ENCODE measurements around the gene PRSS23. TPM values are rescaled to one million over a fixed set of nuclear protein-coding genes. Genes with fewer than 3 reads are reported as not detected.
A peak's percentile ranks its signal among the peaks of the same experiment; 100 is the strongest.

Gene PRSS23
- total RNA-seq, 1 donor from 2014 or later, result 266 TPM

DNA sequence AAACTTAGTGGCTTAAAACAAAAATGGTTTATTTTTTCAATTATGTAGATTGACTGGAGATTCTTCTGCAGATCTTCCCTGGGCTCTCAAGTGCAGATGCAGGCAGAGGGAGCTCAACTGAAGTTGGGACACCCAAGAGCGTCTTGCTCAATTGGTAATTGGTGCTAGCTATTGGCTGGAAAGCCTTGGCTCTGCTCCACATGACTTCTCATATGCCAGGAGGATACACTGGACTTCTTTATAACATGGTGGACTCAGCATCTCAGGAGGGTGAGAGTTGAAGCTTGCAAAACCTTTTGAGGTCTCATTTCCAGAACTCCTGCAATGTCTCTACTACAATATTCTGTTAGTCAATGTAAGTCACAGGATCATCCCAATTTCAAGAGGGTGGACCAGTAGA, 42.2 kb upstream of the PRSS23 start:
- Histone ChIP-seq H3K9me3 (ENCODE audit: low read depth) (no peaks in the 10 kb centered on the region), H3K9ac (no peak overlapping the region), H3K36me3 (no peaks in the 10 kb centered on the region), H3F3A (ENCODE audit: low read depth) (no peaks in the 10 kb centered on the region), H3K4me1 (no peaks in the 10 kb centered on the region), H3K79me2 (ENCODE audit: low read depth) (no peaks in the 10 kb centered on the region), H4K20me1 (ENCODE audit: low read depth) (no peaks in the 10 kb centered on the region), H3K4me3 (no peak overlapping the region), H3K4me2 (no peak overlapping the region), H3K27me3 (no peaks in the 10 kb centered on the region), H2AFZ (replicated peaks) (no peak overlapping the region), H3K27ac (no peak overlapping the region)
- no peak for DNase-seq (ENCODE audit: low spot score)
- Mint-ChIP-seq H3K4me3 (no peak overlapping the region), H3K27me3 (ENCODE audit: insufficient read depth, low read depth) (peaks cover 4% of the 10 kb centered on the region), H3K9me3 (peaks cover 4% of the 10 kb centered on the region), H3K4me1 (no peaks in the 10 kb centered on the region), H3K27ac (no peak overlapping the region), H3K36me3 (no peaks in the 10 kb centered on the region)
- TF ChIP-seq EZH2 (IDR thresholded peaks at IDR 0.05) (no peak), EZH2phosphoT487 (IDR thresholded peaks at IDR 0.05) (no peak)
- TF ChIP-seq, protein P1, sequence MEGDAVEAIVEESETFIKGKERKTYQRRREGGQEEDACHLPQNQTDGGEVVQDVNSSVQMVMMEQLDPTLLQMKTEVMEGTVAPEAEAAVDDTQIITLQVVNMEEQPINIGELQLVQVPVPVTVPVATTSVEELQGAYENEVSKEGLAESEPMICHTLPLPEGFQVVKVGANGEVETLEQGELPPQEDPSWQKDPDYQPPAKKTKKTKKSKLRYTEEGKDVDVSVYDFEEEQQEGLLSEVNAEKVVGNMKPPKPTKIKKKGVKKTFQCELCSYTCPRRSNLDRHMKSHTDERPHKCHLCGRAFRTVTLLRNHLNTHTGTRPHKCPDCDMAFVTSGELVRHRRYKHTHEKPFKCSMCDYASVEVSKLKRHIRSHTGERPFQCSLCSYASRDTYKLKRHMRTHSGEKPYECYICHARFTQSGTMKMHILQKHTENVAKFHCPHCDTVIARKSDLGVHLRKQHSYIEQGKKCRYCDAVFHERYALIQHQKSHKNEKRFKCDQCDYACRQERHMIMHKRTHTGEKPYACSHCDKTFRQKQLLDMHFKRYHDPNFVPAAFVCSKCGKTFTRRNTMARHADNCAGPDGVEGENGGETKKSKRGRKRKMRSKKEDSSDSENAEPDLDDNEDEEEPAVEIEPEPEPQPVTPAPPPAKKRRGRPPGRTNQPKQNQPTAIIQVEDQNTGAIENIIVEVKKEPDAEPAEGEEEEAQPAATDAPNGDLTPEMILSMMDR (IDR thresholded peaks at IDR 0.05), result no peak

DNA sequence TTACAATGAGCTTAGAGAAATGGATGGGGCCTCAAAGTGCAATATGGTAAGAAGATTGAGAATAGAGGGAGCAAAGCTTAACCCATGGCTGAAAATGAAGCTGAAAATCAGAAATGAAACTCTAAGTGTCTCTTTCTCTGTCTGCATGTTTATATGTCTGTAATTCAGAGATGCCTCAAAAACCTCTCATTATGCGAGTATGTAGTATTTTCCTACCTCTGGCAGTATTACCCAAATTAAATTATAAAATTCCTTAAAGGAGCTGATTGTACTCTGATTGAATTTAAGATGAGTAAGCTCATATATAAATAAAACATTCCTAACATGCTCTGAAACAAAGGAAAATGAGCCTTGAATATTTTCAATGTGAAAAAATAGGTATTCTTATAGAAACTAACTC, 39.8 kb upstream of the PRSS23 start:
- H3K36me3 Mint-ChIP-seq, result no peaks in the 10 kb centered on the region
- no peaks in the 10 kb centered on the region for H3K4me1 Mint-ChIP-seq
- H3K27ac Mint-ChIP-seq, result peak overlapping the region; percentile 24
- Histone ChIP-seq H3K79me2 (ENCODE audit: low read depth) (no peaks in the 10 kb centered on the region), H3K4me3 (no peak overlapping the region), H3K27ac (no peak overlapping the region), H2AFZ (replicated peaks) (no peak overlapping the region), H3K9ac (no peak overlapping the region), H3K9me3 (ENCODE audit: low read depth) (no peaks in the 10 kb centered on the region), H3K4me1 (no peaks in the 10 kb centered on the region), H3K27me3 (no peaks in the 10 kb centered on the region), H4K20me1 (ENCODE audit: low read depth) (no peaks in the 10 kb centered on the region), H3K36me3 (no peaks in the 10 kb centered on the region), H3F3A (ENCODE audit: low read depth) (no peaks in the 10 kb centered on the region), H3K4me2 (no peak overlapping the region)
- H3K9me3 Mint-ChIP-seq, result peaks cover 4% of the 10 kb centered on the region
- H3K27me3 Mint-ChIP-seq (ENCODE audit: insufficient read depth, low read depth), result peaks cover 2% of the 10 kb centered on the region
- no peak for DNase-seq (ENCODE audit: low spot score)
- H3K4me3 Mint-ChIP-seq, result no peak overlapping the region
- TF ChIP-seq EZH2 (IDR thresholded peaks at IDR 0.05), result no peak
- no peak for TF ChIP-seq EZH2phosphoT487 (IDR thresholded peaks at IDR 0.05)
- TF ChIP-seq, protein P1 (IDR thresholded peaks at IDR 0.05), result no peak

DNA sequence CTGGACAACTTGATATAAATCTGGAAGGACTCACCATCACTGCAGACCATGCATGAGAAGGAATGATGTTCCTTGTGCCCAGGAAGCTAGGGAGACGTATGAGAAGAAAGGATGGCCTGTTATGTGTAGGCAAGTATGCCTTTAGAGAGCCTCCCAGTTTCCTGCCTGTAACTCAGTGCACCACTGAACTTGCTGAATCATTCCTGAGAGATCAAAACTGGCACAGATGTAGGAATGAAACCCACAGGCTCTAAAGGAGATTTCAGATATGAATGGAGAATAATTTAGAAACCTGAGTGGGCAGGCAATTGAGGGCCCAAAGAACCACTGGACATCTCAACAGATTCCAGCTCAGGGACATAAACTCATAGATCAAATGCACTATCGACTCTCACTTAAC, 38.4 kb upstream of the PRSS23 start:
- TF ChIP-seq EZH2phosphoT487 (IDR thresholded peaks at IDR 0.05) (no peak), EZH2 (IDR thresholded peaks at IDR 0.05) (no peak)
- TF ChIP-seq, protein P1 (IDR thresholded peaks at IDR 0.05), result no peak
- no peak overlapping the region for H3K27ac ChIP-seq
- no peak overlapping the region for H3K9ac ChIP-seq
- H3K9me3 Mint-ChIP-seq, result peaks cover 4% of the 10 kb centered on the region
- no peaks in the 10 kb centered on the region for H3K79me2 ChIP-seq (ENCODE audit: low read depth)
- peaks cover 1% of the 10 kb centered on the region for H3K27me3 Mint-ChIP-seq (ENCODE audit: insufficient read depth, low read depth)
- no peaks in the 10 kb centered on the region for H3K27me3 ChIP-seq
- no peaks in the 10 kb centered on the region for H3K4me1 ChIP-seq
- no peak overlapping the region for H3K4me2 ChIP-seq
- no peaks in the 10 kb centered on the region for H3F3A ChIP-seq (ENCODE audit: low read depth)
- H3K36me3 Mint-ChIP-seq, result no peaks in the 10 kb centered on the region
- H3K9me3 ChIP-seq (ENCODE audit: low read depth), result no peaks in the 10 kb centered on the region
- no peaks in the 10 kb centered on the region for H4K20me1 ChIP-seq (ENCODE audit: low read depth)
- no peak overlapping the region for H2AFZ ChIP-seq (replicated peaks)
- no peaks in the 10 kb centered on the region for H3K36me3 ChIP-seq
- no peak overlapping the region for H3K4me3 Mint-ChIP-seq
- no peaks in the 10 kb centered on the region for H3K4me1 Mint-ChIP-seq
- H3K27ac Mint-ChIP-seq, result no peak overlapping the region
- DNase-seq (ENCODE audit: low spot score), result no peak
- no peak overlapping the region for H3K4me3 ChIP-seq

Data from neural progenitor cell (in vitro differentiated cells).